GM18951 (cell line): ENCODE data around the gene EDN2.

Experiments used
- POLR2A ChIP-seq: IDR thresholded peaks from 4 replicates; pipeline ENCODE4 v1.6.1; 2011; ENCODE audit warnings: mild to moderate bottlenecking; ENCODE audit not compliant: insufficient read length, insufficient read depth; ENCODE audit errors: extremely low read depth
- in situ Hi-C: fragments of 300-500 bp; cut with MboI; formaldehyde crosslinking; loops from one replicate; pipeline ENCODE4 v1.12.0; 2022; ENCODE audit warnings: low sequenced_read_pairs, mixed read lengths, inconsistent platforms; ENCODE audit not compliant: unreplicated experiment

Gene EDN2

GRCh38 chr1:41430069-41430468 is 54.4 kb downstream of the EDN2 start:
- in situ Hi-C loops: no loop called here

DNA sequence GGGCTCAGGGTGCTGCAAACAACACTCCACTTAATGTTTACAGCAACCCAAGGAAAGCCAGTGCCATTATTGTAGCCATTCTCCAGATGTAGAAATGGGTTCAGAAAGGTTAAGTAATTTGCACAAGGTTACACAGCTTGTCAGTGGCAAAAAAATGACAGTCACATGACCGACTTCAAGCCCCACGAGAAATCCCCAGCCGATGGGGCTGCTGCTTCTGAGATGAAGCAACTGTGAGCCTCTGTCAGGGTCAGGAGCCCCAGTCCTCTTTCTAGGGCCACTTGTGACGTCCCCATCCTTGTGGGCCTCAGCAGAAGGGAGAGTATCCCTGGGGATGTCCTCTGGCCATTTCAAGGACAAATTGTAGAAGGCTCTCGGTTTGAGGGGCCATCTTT is 54.8 kb downstream of the EDN2 start:
- TF ChIP-seq POLR2A: no peak
- in situ Hi-C loops: no loop called here

More at GRCh38 chr1:41430069-41430468, 54.4 kb downstream of the EDN2 start:
- no peak for TF ChIP-seq POLR2A
